Cardiac fibroblast (primary cell): ENCODE measurements around the gene RNF225.

Experiments used
- DNase-seq, 2 donors: peaks; one replicate each; pipeline versions ENCODE4 v3.0.0 to v3.0.0-alpha.2; 2010; ENCODE audit warnings: low read depth in 2 of 2
- H3K4me3 ChIP-seq, 2 donors: replicated peaks in 1 of 2; 1 replicate in 1 of 2; 2 replicates in 1 of 2; pipeline ENCODE4 v1.5.1; 2011; ENCODE audit warnings: low read depth in 2 of 2, low read length in 2 of 2, mild to moderate bottlenecking in 2 of 2, moderate library complexity in 1 of 2
- TF ChIP-seq, protein P1 (sequence below): IDR thresholded peaks from one replicate; pipeline ENCODE4 v1.5.1; 2011; ENCODE audit warnings: low read depth, mild to moderate bottlenecking, low read length, inconsistent platforms

The RNF225 gene

DNA sequence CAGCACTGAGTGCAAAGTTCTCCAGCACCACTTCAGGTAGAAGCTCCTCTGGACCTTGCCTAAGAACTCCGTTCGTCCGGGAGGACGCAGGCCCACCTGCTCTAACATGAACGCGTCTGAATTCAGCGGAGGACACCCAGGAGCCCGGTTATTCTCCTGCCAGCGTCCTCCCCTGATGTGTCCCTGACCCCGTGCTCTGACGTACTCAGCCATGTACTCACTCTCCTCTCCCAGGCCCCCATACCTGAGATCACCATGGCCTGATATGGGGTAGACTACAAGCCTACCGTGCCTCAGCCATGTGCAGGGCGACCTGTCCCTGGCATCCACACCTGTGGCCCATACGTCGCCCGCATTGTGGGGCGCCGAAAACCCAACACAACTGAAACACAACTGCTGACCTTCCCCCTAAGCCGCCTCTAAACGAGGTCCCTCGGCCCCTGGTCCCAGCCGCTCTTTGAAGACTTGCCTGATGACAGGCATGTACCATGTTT lies 12.2 kb downstream of the RNF225 start:
- peak overlapping the region; percentile 96 for H3K4me3 ChIP-seq
- TF ChIP-seq, protein P1, sequence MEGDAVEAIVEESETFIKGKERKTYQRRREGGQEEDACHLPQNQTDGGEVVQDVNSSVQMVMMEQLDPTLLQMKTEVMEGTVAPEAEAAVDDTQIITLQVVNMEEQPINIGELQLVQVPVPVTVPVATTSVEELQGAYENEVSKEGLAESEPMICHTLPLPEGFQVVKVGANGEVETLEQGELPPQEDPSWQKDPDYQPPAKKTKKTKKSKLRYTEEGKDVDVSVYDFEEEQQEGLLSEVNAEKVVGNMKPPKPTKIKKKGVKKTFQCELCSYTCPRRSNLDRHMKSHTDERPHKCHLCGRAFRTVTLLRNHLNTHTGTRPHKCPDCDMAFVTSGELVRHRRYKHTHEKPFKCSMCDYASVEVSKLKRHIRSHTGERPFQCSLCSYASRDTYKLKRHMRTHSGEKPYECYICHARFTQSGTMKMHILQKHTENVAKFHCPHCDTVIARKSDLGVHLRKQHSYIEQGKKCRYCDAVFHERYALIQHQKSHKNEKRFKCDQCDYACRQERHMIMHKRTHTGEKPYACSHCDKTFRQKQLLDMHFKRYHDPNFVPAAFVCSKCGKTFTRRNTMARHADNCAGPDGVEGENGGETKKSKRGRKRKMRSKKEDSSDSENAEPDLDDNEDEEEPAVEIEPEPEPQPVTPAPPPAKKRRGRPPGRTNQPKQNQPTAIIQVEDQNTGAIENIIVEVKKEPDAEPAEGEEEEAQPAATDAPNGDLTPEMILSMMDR, result no peak
- no peak for DNase-seq

GRCh38 chr19:58408152-58409009 lies 12.9 kb downstream of the RNF225 start, which contains the start of gene ZNF584:
Gene ZNF584, plus strand, starts transcription at chr19:58408649. Its CDS starts 499 bp downstream, at chr19:58409148.
- peak within 1 kb of the TSS; percentile 96 for H3K4me3 ChIP-seq
- DNase-seq, result peak; percentile 93 to 96
- TF ChIP-seq, protein P1, result peak; percentile 4

DNA sequence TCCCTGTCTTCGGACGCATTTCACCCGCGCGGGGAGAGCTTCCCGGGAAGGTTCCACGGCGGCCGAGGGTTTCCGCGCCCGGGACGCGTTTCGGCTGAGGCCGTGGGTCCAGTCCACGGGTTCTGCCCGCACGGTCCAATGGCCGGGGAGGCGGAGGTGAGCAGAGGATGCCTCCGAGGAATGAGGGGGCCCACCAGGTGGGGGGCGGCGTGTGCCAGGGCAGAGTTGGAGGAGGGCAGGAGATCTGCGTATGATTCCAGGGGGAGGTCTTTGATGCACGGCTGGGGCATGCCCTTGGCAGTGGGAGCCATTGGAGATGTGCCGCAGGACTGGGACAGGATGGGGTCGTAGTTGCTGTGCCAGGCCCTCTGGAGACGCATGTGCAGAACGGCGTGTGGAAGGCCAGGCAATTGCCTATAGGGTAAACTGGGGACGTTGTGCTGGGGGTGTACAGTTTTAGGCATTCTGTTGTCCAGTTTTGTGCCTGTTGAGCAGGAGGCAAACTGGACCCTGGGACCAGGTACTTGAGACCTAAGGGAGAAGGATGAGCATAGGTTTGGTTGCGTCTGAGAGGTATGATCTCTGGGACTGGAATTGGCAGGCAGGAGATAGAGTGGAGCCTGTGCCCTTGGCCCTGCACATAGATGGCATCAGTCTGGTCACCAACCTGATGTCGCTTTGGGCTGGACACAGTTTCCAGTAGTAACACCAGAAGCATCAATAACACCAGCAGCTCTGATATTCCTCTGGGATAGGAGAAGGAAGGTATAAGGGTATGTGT lies 13.7 kb downstream of the RNF225 start:
- DNase-seq, result peak in 1 of 2 donors; percentile 36
- TF ChIP-seq, protein P1, result no peak
- peak overlapping the region; percentile 96 for H3K4me3 ChIP-seq

- TF ChIP-seq, protein P1, result no peak
- no peak for DNase-seq
- no peak overlapping the region for H3K4me3 ChIP-seq
Measured at GRCh38 chr19:58416604-58417003, 21.1 kb downstream of the RNF225 start.

DNA sequence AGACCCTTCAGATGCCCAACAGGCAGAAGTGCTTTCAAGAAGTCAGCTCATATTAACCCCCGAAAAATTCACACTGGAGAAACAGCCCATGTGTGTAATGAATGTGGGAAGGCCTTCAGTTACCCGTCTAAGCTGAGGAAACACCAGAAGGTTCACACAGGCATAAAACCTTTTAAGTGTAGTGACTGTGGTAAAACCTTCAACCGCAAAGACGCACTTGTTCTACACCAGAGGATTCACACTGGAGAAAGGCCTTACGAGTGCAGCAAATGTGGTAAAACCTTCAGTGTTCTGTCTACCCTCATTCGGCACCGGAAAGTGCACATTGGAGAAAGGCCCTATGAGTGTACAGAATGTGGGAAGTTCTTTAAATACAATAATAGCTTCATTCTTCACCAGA lies 21.6 kb downstream of the RNF225 start:
- TF ChIP-seq, protein P1, result no peak
- no peak overlapping the region for H3K4me3 ChIP-seq
- DNase-seq, result no peak

- TF ChIP-seq, protein P1, result no peak
- H3K4me3 ChIP-seq, result no peak overlapping the region
- DNase-seq, result no peak
Measured at GRCh38 chr19:58428617-58429016, 33.2 kb downstream of the RNF225 start.
